Medulla oblongata (tissue), 1 donor: ENCODE data around the gene OR52E2.
"Not testable (repeated sequence)": the region's sequence is repeated elsewhere in the genome, so short reads cannot be mapped to it uniquely, and the experiment has no call there.

Source experiments
- DNase-seq: peaks from one replicate; pipeline ENCODE4 v3.0.0-alpha.2; 2015; ENCODE audit errors: extremely low spot score

OR52E2 gene

GRCh38 chr11:5059391-5059790, at the start of gene OR52E2:
Gene OR52E2 (minus strand): TSS chr11:5059627. CDS start chr11:5059627, 0 bp downstream.
- no peak for DNase-seq

GRCh38 chr11:5107285-5107684, 47.9 kb upstream of the OR52E2 start:
- no peak for DNase-seq

- DNase-seq = no peak
Observed at GRCh38 chr11:5103066-5103465, 43.6 kb upstream of the OR52E2 start.

- DNase-seq = no peak
Observed at GRCh38 chr11:5102246-5102645, 42.8 kb upstream of the OR52E2 start.

- no peak for DNase-seq
Observed at GRCh38 chr11:5096011-5096410, 36.6 kb upstream of the OR52E2 start.

GRCh38 chr11:5092821-5093585, 33.6 kb upstream of the OR52E2 start:
- no peak for DNase-seq

- DNase-seq = no peak
Observed at GRCh38 chr11:5090668-5091067, 31.2 kb upstream of the OR52E2 start.

- DNase-seq = no peak
Observed at GRCh38 chr11:5088556-5088955, 29.1 kb upstream of the OR52E2 start.

GRCh38 chr11:5083602-5084001, 24.2 kb upstream of the OR52E2 start:
- no peak for DNase-seq

- no peak for DNase-seq
Observed at GRCh38 chr11:5081405-5081804, 22.0 kb upstream of the OR52E2 start.

- DNase-seq = no peak
Observed at GRCh38 chr11:5071799-5072198, 12.4 kb upstream of the OR52E2 start.

- DNase-seq = no peak
Observed at GRCh38 chr11:5069272-5069671, 9.8 kb upstream of the OR52E2 start, which contains the start of gene OR52E1. Gene OR52E1 (plus strand): TSS chr11:5069572.

- no peak for DNase-seq
Observed at GRCh38 chr11:5065027-5065426, 5.6 kb upstream of the OR52E2 start.

- not testable (repeated sequence) for DNase-seq
Observed at GRCh38 chr11:5058679-5059078, 748 bp downstream of the OR52E2 start.

GRCh38 chr11:5046754-5047330, 12.6 kb downstream of the OR52E2 start:
- DNase-seq = no peak

GRCh38 chr11:5046226-5046625, 13.2 kb downstream of the OR52E2 start, which contains the start of gene OR52J3:
Gene OR52J3 (plus strand): TSS chr11:5046526. CDS start chr11:5046526, 0 bp downstream.
- DNase-seq = no peak

GRCh38 chr11:5043380-5043779, 16.0 kb downstream of the OR52E2 start:
- no peak for DNase-seq

GRCh38 chr11:5042091-5042490, 17.3 kb downstream of the OR52E2 start:
- no peak for DNase-seq

- no peak for DNase-seq
Observed at GRCh38 chr11:5040876-5041275, 18.6 kb downstream of the OR52E2 start.

- DNase-seq = no peak
Observed at GRCh38 chr11:5038341-5038740, 21.1 kb downstream of the OR52E2 start.

- DNase-seq = no peak
Observed at GRCh38 chr11:5037926-5038325, 21.5 kb downstream of the OR52E2 start.

GRCh38 chr11:5036669-5037068, 22.8 kb downstream of the OR52E2 start:
- DNase-seq = no peak

- DNase-seq = no peak
Observed at GRCh38 chr11:5021996-5022395, 37.4 kb downstream of the OR52E2 start.
